NCI-H345 treated with DMSO at 0.1 percent for 48 hours (cell line): ENCODE results near the gene FGF22.

Experiments
- DNase-seq: peaks from one replicate; lab custom pipeline; 2025; ENCODE audit not compliant: unreplicated experiment; lab: John Stamatoyannopoulos, UW

The FGF22 gene

DNA sequence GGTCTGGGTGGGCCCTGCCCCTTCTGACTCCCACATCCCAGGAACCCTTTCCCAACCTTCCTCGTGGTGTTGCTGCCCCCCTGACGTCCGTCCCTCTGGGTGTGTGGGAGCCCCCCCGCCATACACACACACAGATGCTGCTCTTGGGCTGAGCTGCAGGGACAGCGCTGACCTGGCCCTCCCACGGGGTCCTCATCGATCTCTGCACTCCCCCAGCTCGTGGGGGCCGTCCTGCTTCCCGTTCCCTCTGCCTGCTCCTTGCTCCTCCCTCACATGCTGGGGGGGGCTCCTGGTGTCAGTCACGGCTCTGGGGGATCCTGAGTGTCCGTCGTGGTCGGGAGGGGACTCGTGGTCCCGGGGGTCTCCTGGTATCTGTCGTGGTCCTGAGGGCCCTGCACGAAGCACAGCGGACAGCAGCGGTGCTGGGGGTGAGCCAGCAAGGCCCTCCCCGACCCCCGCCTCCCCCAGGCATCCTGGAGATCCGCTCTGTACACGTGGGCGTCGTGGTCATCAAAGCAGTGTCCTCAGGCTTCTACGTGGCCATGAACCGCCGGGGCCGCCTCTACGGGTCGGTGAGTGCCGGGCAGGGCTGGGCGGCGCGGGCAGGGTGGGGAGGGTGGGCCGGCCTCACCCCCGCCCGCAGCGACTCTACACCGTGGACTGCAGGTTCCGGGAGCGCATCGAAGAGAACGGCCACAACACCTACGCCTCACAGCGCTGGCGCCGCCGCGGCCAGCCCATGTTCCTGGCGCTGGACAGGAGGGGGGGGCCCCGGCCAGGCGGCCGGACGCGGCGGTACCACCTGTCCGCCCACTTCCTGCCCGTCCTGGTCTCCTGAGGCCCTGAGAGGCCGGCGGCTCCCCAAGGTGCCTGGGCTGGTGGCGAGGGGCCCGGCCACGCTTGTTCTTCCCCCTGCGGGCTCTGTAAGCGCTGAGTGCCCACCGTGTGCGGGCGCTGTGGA lies 3.4 kb downstream of the FGF22 start:
- no peak for DNase-seq

DNA sequence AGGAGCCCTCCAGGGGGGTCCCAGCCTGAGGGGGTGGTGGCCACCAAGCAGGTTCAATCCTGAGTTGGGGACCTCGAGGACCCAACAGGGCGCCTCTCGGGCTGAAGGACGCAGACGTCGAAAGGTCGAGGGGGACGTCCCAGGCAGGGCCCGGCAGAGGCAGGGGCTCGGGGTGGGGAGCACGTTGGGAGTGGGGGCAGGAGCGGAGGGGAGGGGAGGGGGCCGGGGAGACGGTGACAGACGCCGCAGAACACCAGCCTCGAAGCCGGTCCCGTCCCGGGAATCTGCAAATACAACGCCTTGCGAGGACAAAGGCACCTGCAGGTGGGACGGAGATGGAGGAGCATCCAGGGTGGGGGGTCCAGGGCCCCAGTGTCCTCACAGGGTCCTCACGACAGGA lies 4.1 kb downstream of the FGF22 start:
- no peak for DNase-seq

DNA sequence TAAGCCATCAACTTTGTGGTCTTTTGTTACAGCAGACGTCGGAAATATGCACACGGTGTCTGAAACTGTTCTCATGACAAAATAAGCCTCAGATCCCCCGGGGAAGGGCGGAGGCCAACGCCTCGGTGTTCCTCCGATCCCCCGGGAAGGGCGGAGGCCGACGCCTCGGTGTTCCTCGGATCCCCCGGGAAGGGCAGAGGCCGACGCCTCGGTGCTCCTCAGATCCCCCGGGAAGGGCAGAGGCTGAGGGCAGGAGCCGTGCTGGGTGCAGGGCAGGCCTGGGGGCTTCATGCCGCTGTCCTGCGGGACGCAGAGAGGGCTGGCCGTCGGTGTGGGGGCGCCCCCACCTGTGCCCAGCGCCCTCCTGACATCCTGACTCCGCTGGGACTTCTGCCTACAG lies 4.7 kb downstream of the FGF22 start:
- no peak for DNase-seq

DNA sequence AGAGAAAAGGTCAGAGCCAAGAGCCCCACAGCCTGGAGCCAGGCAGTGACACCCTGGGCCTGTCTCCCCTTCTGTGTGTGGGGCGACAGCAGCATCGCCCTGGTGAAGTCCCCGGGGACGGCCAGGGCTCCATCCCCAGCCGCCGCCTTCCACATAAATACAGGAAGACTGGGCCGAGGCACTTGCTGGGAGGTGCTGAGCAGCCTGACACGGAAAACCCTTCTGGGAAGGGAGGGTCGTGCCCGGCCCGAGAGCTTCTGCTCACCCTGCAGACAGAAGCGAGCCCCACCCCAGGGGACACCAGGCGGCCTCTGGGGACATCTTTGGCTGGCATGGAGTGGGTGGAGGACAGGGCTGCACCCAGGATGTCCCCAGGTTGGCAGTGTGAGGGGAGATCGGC lies 5.1 kb downstream of the FGF22 start:
- no peak for DNase-seq

DNA sequence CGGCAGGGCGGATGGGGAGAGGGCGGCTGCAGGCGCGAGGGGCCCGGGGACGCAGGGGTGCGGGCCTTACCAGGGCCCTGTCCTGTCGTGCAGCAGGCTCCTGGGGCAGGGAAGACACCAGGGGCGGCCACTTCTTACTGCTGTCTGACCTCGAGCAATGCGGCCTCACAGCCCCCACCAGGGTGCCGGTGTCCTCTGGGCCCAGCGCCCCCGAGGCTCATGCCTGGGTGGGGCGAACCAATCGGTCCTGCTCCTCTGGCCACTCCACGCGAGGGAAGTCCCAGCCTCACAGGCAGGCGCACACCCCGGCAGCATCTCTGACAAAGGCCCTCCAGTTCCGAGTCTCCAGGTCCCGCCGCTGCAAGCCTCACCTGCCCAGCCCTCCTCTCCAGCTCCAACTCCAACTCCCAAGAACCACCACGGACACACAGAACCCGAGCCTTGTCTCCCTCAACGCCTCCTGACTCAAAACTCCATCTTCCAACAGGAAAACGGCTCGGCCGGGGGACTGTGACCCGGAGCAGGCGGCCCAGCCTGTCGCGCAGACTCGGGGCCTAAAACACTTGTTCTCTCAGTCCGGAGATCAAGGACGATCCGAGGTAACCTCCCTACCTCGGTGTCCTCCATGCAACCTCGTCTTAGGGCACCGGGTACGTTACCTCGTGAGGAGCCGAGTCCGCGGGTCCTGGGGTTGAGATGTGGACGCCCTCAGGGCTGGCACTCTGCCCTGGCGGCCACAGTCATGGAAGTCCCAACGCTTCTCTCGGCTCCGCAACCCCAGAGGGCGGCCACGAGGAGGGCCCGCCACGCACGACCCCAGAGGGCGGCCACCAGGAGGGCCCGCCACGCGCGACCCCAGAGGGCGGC lies 6.5 kb downstream of the FGF22 start:
- no peak for DNase-seq

DNA sequence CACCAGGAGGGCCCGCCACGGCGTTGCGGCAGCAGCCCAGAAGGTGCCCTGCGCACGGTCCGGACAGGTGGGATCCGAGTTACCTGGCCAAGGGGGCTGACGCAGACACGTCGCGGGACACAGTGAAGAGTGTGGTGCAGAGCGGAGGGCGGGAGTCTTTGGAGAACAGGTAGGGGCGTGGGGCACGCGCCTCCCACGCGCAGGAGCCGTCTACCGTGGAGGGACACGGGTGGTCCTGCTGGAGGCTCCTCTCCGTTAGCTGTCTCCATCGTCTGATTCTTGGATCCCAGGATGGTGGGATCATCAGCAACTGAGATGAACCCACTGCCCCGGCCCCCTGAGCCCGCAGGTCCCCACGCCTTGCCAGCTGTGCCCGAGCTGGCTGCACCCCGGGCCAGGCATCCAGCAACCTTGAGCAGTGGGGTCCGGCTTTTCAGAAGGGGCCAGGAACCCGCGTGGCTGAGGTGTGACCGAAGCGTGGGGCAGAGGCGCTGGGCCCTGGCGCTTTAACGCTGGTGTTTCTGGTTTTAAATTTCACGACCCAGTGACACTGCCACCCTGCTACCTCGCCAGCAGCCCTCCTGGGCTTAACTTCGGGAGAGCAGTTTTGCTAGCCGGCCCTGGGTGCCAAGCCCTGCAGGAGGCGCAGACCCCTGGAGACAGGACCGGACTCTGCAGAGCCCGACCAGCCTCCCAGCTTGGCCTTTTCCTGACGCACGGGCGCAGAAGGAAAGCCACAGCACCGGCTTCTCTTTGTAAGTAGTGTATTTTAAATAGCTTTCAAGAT lies 7.3 kb downstream of the FGF22 start:
- DNase-seq = no peak

DNA sequence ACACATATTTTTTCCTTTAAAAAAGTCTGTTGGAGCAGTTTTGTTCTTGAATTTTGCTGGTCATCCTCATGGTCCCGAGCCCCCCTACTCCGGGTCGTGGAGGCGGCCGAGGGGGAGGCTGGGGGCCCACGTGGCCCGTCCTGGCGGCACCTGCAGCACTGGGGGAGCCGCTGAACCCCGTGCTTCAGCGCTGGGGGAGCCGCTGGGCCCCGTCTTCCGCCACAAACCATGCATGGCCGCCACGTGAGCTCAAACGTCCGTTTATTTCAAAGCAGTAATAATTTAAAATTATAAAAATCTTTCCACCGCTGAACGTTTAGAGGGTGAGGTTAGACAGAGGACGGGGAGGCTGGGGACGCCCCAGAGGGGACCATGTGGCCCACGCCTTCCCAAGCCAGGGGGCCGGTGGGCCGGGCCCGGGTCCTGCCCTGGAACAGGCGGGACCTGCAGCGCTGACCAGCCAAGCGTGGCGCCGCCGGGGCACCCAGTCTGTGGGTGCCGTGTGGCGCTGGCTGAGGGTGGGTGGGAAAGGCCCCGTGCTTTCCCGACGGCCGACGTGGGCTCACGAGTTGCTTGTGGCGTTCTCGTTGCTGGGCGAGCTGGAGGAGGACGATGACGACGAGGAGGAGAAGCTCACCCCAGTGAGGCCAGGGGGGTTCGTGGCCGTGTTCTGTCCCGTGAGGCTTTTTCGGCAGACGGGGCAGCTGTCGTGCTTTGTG lies 8.0 kb downstream of the FGF22 start:
- no peak for DNase-seq

DNA sequence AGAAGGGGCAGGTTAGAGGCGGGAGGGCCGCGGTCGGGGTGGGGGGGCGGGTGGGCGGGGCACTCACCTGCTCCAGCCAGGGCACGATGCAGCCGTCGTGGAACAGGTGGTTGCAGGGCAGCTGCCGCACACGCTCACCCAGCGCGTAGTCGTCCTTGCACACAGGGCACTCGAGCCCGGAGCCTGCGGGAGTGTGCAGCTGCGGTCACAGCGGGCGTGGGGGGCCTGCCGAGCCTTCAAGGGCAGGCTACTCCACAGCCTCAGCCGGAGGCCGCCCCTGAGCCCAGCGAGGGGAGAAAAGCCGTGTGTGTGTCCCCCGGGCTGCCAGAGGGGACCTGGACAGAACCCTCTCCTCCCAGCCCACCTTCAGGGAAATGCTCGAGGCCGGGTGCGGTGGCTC lies 8.6 kb downstream of the FGF22 start:
- DNase-seq = no peak

DNA sequence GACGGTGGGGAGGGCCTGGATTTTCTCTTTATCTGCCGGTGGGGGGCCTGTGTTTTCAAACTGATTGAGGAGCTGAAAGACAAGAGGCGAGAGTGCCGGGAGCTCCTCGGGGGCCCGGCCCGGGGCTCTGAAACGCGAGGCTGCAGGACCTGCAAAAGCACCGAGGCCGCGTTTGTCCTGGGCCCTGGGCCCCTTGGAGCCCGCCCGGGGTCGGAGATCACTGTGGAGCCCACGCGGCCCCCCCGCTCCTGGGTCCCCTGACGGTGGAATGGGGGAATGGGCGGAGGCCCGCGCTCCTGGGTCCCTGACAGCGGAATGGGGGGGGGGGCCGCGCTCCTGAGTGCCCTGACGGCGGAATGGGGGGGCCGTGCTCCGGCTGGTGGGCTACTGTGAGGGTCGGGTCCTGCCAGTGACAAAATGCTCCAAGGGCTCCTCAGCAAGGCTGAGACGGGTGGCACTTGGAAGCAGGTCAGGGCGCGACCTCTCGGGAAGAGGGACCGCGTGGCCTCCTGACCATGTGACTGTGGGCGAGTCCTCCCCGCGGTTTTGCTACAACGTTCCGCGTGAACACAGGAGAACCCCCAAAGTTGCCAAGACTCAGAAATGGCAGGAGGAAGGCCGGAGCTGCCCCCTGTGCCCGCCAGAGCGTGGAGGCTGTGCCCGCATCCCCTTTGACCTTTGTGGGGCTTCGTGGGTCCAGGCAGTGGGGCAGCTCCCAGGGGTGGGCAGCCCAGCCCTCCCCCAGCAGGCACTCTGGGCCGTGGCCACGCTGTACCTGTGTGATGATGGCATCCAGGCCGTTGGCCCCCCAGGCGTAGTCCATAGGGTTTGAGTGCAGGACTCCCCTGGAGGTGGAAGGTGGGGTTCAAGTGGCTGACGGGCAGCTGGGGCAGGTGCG lies 9.5 kb downstream of the FGF22 start:
- no peak for DNase-seq

DNA sequence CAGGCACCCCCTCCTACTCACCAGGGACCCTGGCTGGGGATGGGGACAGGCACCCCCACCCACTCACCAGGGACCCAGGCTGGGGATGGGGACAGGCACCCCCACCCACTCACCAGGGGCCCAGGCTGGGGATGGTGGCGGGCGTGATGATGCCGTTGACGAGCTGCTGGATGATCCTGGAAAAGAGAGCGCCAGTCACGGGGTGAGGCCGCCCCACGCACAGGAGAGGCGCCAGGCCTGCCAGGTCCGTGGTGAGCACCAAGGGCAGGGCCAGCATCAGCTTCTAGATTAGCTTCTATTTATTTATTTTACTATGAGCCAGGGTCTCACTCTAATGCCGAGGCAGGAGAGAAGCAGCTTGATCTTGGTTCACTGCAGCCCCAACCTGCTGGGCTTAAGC lies 10.4 kb downstream of the FGF22 start:
- DNase-seq = no peak

DNA sequence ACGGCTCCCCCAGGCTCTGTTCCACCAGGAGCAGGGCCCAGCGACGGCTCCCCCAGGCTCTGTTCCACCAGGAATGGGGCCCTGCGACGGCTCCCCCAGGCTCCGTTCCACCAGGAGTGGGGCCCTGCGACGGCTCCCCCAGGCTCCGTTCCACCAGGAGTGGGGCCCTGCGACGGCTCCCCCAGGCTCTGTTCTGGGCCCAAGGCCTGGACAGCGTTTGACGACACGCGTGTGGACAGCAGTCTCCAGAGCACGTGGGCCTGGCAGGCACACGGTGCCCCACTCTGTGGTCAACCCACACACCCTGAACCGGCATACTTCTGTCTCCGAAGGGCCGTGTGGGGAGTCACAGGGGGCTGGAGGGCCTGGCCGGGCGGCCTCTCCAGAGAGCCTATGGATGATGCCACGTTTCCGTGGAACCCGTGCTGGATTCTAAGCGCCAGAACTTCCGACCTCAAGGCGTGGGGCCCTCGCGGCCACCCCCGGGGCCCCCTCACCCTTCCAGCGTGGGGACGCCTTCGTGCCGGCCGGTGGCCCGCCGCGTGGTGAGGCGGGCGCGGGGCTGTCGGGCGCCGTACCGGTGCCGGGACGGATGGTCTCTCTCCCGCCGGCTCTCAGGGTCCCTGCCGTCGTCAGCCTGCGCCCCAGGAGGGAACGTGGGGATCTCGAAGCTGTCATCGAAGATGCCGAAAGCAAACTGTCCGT lies 11.6 kb downstream of the FGF22 start:
- no peak for DNase-seq

DNA sequence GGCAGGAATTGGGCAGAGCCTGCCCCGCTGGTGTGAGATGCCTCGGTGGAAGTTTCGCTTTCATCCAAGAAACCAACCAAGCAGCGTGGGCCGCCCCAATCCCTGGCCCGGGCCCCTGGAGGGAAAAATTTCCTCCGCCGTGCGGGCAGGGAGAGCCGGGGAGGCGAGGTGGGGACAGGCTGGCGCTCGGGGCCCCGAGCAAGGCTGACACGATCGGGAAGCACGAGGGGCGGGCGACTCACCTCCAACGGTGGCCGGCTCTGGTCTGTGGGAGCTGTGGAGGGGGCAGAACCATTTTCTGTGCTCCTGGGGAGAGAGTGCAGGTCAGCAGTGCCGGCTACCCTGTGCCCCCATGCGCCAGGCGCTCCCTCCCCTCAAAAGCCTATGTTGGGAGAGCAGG lies 12.3 kb downstream of the FGF22 start:
- no peak for DNase-seq

DNA sequence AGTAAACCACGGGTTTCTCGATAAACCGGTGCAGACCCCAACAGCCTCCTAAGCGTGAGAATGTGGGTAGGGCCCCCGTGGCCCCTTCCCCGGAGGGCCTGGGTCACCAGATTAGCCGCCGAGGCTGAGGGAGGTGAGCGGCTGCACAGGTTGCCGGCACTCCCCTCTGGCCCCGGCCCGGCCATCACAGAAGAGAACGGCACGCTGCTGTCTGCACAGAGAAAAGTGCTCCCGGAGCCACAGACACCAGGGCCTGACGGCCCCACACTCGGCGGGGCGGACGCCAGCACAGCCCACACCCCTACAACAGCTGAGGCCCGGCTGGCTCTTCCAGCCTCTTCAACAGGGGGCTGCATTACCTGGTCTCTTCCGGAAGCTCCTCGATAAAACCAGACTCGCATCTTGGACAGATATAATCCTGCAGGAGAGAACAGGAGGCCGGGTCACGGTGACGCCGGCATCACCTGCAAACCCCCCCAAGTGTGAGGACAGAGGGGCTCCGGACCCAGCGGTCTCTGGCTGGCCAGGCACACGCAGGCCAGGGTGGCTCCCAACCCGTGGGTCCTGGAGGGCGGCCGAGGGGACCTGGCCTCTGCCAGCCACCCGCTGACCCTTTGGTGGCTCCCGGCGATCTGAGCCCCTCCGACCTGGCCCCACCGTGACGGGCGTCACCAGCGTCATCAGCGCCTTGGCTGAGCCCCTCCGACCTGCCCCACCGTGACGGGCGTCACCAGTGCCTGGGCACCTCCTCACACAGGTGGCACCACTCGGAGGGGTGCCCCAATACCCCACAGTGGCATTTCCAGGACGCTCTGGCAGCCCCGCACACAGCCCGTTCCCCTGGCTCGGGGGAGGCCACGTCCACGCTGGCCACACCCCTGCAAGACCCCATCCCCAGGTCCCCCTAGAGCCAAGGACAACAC lies 13.0 kb downstream of the FGF22 start:
- no peak for DNase-seq

DNA sequence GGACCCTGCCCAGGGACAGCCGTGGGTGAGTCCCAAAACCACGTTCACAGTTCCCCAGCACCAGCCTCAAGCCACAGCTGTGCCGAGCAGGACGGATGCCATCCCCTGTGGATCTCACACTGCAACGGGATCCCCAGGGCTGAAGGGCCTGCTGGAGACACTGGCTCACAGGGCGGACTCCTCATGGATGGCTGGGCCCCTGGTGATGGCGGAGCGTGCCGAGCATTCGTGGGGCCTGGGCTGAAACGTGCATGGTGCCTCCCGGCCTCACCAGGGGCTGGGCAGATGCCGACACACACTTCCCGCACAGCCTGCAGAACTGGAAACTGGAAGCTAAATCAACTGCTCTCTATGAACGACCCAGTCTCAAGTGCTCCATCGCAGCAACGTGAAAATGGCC lies 13.7 kb downstream of the FGF22 start:
- no peak for DNase-seq

DNA sequence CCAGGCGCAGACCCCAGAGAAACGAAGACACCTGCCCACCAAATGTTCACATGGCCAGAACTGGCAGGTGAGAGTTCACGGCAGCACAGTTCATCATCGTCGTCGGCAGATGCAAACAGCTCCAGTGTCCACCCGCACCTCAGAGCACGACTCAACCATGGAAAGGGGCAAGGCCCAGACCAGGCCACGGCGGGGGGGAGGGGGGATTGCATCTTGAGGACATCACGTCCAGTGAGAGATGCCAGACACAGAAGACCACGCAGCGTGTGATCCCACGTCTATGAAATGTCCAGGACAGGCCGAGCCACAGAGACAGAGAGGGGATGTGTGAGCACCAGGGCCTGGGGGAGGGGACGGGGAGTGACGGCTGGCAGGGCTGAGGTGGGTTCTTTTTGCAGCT lies 16.0 kb downstream of the FGF22 start:
- DNase-seq = no peak

DNA sequence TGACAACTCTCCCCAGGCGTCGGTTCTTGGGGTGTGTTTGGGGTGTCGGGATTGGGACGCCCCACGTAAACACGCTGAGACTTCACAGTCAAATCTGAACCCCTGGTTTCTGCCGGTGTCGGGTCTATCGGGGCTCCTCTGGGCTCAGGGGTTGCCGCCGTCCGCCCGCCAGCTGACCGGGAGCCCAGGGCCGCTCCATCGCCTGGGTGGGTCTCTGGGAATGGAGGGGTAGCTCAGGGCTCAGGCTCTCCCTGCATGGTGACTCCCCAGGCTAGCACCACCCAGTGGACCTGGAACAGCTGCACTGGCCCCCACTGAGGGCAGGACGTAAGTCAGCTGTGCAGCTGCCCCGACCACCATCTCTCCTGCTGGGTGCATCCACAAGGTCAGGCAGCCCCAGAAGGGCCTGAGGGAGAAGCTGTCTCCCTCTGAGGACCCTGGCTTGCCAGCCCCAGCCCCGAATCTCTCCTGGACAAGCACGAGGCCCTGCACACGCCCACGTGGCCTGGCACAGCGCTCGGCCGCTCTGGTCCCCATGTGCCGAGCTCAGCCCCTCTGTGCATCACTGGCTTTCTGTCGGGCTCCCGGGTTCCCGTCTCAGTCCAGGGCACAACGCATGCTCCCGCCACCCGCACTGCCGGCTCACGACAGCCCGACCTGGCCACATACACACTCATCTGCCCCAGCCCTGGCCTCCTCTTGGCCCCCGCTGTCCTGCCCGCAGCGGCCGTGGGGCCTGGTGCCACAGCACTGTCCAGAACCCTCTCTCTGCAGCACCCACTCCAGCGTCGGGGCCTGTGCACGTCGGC lies 17.3 kb downstream of the FGF22 start:
- no peak for DNase-seq

DNA sequence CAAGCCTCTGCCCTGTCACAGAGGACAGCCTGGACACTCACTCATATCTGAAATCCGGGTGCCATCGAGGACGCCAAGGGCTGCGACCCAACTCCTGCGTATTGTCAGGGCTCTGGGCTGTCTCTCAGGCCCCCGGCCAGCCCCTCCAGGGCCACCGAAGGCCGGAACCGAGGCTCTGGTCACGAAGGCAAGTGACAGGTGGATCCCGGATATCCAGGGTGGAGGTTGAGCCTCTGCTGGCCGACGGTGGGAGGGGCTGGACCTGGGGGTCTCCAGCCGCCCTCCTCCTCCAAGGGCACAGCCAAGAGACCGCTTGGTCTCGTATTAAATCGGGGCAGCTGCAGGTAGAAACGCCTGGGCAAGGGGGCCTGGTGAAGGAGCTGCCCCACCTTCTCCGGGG lies 17.9 kb downstream of the FGF22 start:
- no peak for DNase-seq
